Activated CD8-positive, alpha-beta T cell treated with anti-CD3 and anti-CD28 coated beads for 36 hours (primary cell): ENCODE measurements around the gene GPSM1. TPM values are rescaled to one million over a fixed set of nuclear protein-coding genes. Genes with fewer than 3 reads are reported as not detected.

Experiments
- ATAC-seq: fragments of 200-7000 bp; cut with Tn5 transposase; one replicate; pipeline ENCODE4 v1.10.0; 2021; ENCODE audit warnings: mild to moderate bottlenecking, moderate library complexity
- CTCF ChIA-PET: fragments of 350-600 bp; sonication (Branson Sonifier 250); formaldehyde crosslinking; loops from one replicate; lab custom pipeline; 2021; ENCODE audit warnings: antibody characterized with exemption; lab: Charles Lee
- POLR2A ChIA-PET: fragments of 350-600 bp; sonication (Branson Sonifier 250); formaldehyde crosslinking; loops from one replicate; lab custom pipeline; 2021; ENCODE audit warnings: antibody characterized with exemption; lab: Charles Lee
- DNase-seq: peaks from one replicate; pipeline ENCODE4 v3.0.0-alpha.2; 2020
- H3K27ac Mint-ChIP-seq: one replicate; pipeline ENCODE4 v1.8.0; 2021; ENCODE audit warnings: mild to moderate bottlenecking, mixed read lengths
- H3K27me3 Mint-ChIP-seq: one replicate; pipeline ENCODE4 v1.8.0; 2021; ENCODE audit warnings: mixed read lengths
- H3K36me3 Mint-ChIP-seq: one replicate; pipeline ENCODE4 v1.8.0; 2021; ENCODE audit warnings: low read depth, mixed read lengths
- H3K4me1 Mint-ChIP-seq: one replicate; pipeline ENCODE4 v1.8.0; 2021; ENCODE audit warnings: low read depth, mixed read lengths
- H3K4me3 Mint-ChIP-seq: one replicate; pipeline ENCODE4 v1.8.0; 2021; ENCODE audit warnings: mild to moderate bottlenecking, moderate library complexity, mixed read lengths
- H3K9me3 Mint-ChIP-seq: one replicate; pipeline ENCODE4 v1.8.0; 2021; ENCODE audit warnings: mixed read lengths
- CTCF ChIP-seq: fragments of 200-600 bp; IDR thresholded peaks from one replicate; pipeline ENCODE4 v1.8.0; 2022; ENCODE audit warnings: antibody characterized with exemption, mild to moderate bottlenecking
- intact Hi-C: fragments of 100-400 bp; cut with micrococcal nuclease; formaldehyde crosslinking; loops from one replicate; pipeline ENCODE4 v1.10.0; 2022
- total RNA-seq, 2 experiments: library from RNA; stranded (reverse); gene quantifications; one replicate each; pipeline ENCODE4 v1.2.3, GENCODE V29; 2021

The GPSM1 gene
- total RNA-seq, 2 experiments from 2014 or later, result 8.8 to 10.0 TPM

- no peak overlapping the region for H3K27ac Mint-ChIP-seq
- ATAC-seq (no peak), DNase-seq (no peak)
- H3K27me3 Mint-ChIP-seq, result no peaks in the 10 kb centered on the region
- TF ChIP-seq CTCF, result no peak
- CTCF ChIA-PET, result no interaction called here
- H3K4me3 Mint-ChIP-seq, result no peak overlapping the region
- H3K36me3 Mint-ChIP-seq, result no peaks in the 10 kb centered on the region
- intact Hi-C loops, result no loop called here
- no peaks in the 10 kb centered on the region for H3K4me1 Mint-ChIP-seq
- H3K9me3 Mint-ChIP-seq, result no peaks in the 10 kb centered on the region
- POLR2A ChIA-PET, result no interaction called here
These were observed 25.3 kb downstream of the GPSM1 start for GRCh38 chr9:136352682-136353081.

- H3K27me3 Mint-ChIP-seq, result no peaks in the 10 kb centered on the region
- H3K9me3 Mint-ChIP-seq, result no peaks in the 10 kb centered on the region
- ChIA-PET POLR2A (interaction anchor here (0.9 to 1.5 kb wide), 2 partner anchors 10 to 13 kb away, joined by 3 to 4 read pairs; partner anchors contain the start of gene DNLZ), CTCF (no interaction called here)
- no peak for ATAC-seq
- H3K4me1 Mint-ChIP-seq, result no peaks in the 10 kb centered on the region
- H3K36me3 Mint-ChIP-seq, result no peaks in the 10 kb centered on the region
- DNase-seq, result no peak
- intact Hi-C loops, result no loop called here
- no peak overlapping the region for H3K27ac Mint-ChIP-seq
- no peak overlapping the region for H3K4me3 Mint-ChIP-seq
- TF ChIP-seq CTCF, result no peak
These were observed 25.7 kb downstream of the GPSM1 start for GRCh38 chr9:136353088-136353487.

- no peaks in the 10 kb centered on the region for H3K27me3 Mint-ChIP-seq
- no peak overlapping the region for H3K4me3 Mint-ChIP-seq
- H3K36me3 Mint-ChIP-seq, result no peaks in the 10 kb centered on the region
- H3K9me3 Mint-ChIP-seq, result no peaks in the 10 kb centered on the region
- CTCF ChIA-PET, result no interaction called here
- ATAC-seq, result no peak
- H3K4me1 Mint-ChIP-seq, result no peaks in the 10 kb centered on the region
- no peak overlapping the region for H3K27ac Mint-ChIP-seq
- no peak for TF ChIP-seq CTCF
- intact Hi-C loops, result no loop called here
- no peak for DNase-seq
- POLR2A ChIA-PET, result interaction anchor here (0.8 to 1.5 kb wide), 3 partner anchors 9 to 14 kb away, joined by 3 to 4 read pairs (median 3); partner anchors contain the start of gene DNLZ
These were observed 26.6 kb downstream of the GPSM1 start for GRCh38 chr9:136353757-136354488.

- ChIA-PET CTCF (no interaction called here), POLR2A (interaction anchor here (0.6 to 1.5 kb wide), 3 partner anchors 9 to 106 kb away, joined by 3 to 4 read pairs (median 3); partner anchors contain the start of gene DNLZ)
- no peak overlapping the region for H3K27ac Mint-ChIP-seq
- no peaks in the 10 kb centered on the region for H3K4me1 Mint-ChIP-seq
- DNase-seq (no peak), ATAC-seq (no peak)
- intact Hi-C loops, result no loop called here
- no peaks in the 10 kb centered on the region for H3K9me3 Mint-ChIP-seq
- H3K27me3 Mint-ChIP-seq, result no peaks in the 10 kb centered on the region
- H3K36me3 Mint-ChIP-seq, result no peaks in the 10 kb centered on the region
- TF ChIP-seq CTCF, result no peak
- no peak overlapping the region for H3K4me3 Mint-ChIP-seq
These were observed 27.3 kb downstream of the GPSM1 start for GRCh38 chr9:136354592-136355085.
